GM21737 (cell line): ENCODE data around the gene ST6GALNAC3.

Source experiments
- ATAC-seq: cut with Tn5 transposase; IDR thresholded peaks from one replicate; pipeline ENCODE4 v1.9.1; 2021; ENCODE audit warnings: mild to moderate bottlenecking, moderate library complexity; ENCODE audit not compliant: unreplicated experiment

ST6GALNAC3 gene

GRCh38 chr1:76279101-76279748 lies 204.7 kb downstream of the ST6GALNAC3 start:
- ATAC-seq = no peak

- no peak for ATAC-seq
Observed at GRCh38 chr1:76281306-76281705, 206.8 kb downstream of the ST6GALNAC3 start.

GRCh38 chr1:76284842-76285241 lies 210.3 kb downstream of the ST6GALNAC3 start:
- no peak for ATAC-seq

- no peak for ATAC-seq
Observed at GRCh38 chr1:76285578-76286135, 211.1 kb downstream of the ST6GALNAC3 start.

- ATAC-seq = no peak
Observed at GRCh38 chr1:76287917-76288316, 213.4 kb downstream of the ST6GALNAC3 start.

GRCh38 chr1:76288758-76289483 lies 214.4 kb downstream of the ST6GALNAC3 start:
- no peak for ATAC-seq

GRCh38 chr1:76289692-76290091 lies 215.1 kb downstream of the ST6GALNAC3 start:
- no peak for ATAC-seq

- ATAC-seq = no peak
Observed at GRCh38 chr1:76290271-76290670, 215.7 kb downstream of the ST6GALNAC3 start.

- ATAC-seq = no peak
Observed at GRCh38 chr1:76291191-76291590, 216.6 kb downstream of the ST6GALNAC3 start.

- no peak for ATAC-seq
Observed at GRCh38 chr1:76291737-76292136, 217.2 kb downstream of the ST6GALNAC3 start.

- ATAC-seq = peak; percentile 68
Observed at GRCh38 chr1:76292418-76293184, 218.1 kb downstream of the ST6GALNAC3 start.

- no peak for ATAC-seq
Observed at GRCh38 chr1:76293831-76294230, 219.3 kb downstream of the ST6GALNAC3 start.

- ATAC-seq = peak; percentile 70
Observed at GRCh38 chr1:76294482-76295194, 220.1 kb downstream of the ST6GALNAC3 start.

- no peak for ATAC-seq
Observed at GRCh38 chr1:76298399-76298798, 223.9 kb downstream of the ST6GALNAC3 start.

- ATAC-seq = no peak
Observed at GRCh38 chr1:76299036-76299435, 224.5 kb downstream of the ST6GALNAC3 start.

- no peak for ATAC-seq
Observed at GRCh38 chr1:76300556-76300955, 226.0 kb downstream of the ST6GALNAC3 start.

GRCh38 chr1:76302711-76303339 lies 228.3 kb downstream of the ST6GALNAC3 start:
- no peak for ATAC-seq

- ATAC-seq = no peak
Observed at GRCh38 chr1:76303340-76303717, 228.8 kb downstream of the ST6GALNAC3 start.

GRCh38 chr1:76313304-76313703 lies 238.8 kb downstream of the ST6GALNAC3 start:
- ATAC-seq = no peak

- no peak for ATAC-seq
Observed at GRCh38 chr1:76314730-76315129, 240.2 kb downstream of the ST6GALNAC3 start.
